NCI-H82 (cell line): ENCODE data around the gene DNAJC13.
"Not testable (repeated sequence)": the region's sequence is repeated elsewhere in the genome, so short reads cannot be mapped to it uniquely, and the experiment has no call there.

Source experiments
- DNase-seq: peaks from one replicate; lab custom pipeline; 2025; lab: John Stamatoyannopoulos, UW

The DNAJC13 gene, protein sequence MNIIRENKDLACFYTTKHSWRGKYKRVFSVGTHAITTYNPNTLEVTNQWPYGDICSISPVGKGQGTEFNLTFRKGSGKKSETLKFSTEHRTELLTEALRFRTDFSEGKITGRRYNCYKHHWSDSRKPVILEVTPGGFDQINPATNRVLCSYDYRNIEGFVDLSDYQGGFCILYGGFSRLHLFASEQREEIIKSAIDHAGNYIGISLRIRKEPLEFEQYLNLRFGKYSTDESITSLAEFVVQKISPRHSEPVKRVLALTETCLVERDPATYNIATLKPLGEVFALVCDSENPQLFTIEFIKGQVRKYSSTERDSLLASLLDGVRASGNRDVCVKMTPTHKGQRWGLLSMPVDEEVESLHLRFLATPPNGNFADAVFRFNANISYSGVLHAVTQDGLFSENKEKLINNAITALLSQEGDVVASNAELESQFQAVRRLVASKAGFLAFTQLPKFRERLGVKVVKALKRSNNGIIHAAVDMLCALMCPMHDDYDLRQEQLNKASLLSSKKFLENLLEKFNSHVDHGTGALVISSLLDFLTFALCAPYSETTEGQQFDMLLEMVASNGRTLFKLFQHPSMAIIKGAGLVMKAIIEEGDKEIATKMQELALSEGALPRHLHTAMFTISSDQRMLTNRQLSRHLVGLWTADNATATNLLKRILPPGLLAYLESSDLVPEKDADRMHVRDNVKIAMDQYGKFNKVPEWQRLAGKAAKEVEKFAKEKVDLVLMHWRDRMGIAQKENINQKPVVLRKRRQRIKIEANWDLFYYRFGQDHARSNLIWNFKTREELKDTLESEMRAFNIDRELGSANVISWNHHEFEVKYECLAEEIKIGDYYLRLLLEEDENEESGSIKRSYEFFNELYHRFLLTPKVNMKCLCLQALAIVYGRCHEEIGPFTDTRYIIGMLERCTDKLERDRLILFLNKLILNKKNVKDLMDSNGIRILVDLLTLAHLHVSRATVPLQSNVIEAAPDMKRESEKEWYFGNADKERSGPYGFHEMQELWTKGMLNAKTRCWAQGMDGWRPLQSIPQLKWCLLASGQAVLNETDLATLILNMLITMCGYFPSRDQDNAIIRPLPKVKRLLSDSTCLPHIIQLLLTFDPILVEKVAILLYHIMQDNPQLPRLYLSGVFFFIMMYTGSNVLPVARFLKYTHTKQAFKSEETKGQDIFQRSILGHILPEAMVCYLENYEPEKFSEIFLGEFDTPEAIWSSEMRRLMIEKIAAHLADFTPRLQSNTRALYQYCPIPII (N-terminal part only)

DNA sequence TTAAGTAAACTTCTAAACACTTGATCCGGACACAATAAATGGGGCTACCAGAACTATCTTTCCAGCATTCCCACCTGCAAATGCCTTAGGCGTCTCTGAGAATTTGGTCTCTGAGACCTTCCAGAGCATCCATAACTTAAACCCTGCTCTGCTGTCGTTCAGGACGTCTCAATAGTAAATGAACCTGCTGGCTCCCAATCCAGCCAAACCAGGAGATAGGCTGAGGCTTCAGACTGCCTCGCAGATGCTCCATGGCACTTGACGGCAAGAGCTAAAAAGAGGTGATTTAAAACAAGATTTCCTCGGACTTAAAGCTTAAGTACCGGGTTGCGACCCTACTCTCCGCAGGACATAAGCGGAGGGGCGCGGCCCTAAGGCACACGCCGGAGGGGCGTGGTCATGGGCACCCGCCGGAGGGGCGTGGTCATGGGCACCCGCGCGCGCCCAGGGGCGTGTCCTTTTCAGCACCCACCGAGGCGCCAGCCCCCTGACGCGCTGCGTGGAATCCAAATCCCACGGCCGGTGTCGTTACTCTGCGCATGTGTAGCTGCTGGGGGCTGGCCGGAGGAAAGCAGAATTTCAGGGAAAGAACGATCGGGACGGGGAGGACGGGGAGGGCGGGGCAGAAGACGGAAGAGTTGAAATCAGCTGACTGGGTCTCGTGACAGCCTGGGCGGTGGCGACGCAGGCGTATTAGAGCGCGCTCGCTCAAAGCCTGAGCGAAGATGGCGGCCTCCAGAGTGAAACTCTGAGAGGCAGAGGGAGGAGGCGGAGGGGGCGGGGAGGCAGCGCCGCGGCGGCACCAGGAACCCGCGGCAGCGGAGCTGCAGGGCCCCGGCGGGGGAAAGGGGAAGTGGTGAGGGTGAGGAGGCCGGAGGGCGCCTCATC, at the start of gene DNAJC13:
TSS of gene DNAJC13 (plus strand) at position 696 of the 888 bp plus-strand sequence. CDS start 17,049 bp downstream, outside the sequence.
- DNase-seq = peak; percentile 99

DNA sequence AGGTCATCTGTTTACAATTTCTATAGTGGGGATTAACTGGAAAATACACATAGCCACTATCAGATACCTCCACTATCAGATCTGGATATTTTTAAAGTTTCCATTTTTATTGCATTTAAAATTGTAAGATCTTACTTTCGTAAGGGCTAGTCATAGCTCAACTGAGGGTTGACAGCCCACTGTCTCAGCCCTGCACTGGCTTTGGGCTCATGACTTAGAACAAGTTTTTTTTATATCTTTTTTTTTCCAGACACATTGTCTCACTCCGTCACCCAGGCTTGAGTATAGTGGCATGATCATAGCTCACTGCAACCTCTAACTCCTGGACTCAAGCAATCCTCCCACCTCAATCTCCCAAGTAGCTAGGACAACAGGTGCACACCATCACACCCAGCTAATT, 48.8 kb upstream of the DNAJC13 start:
- no peak for DNase-seq

GRCh38 chr3:132368962-132369361, 48.3 kb upstream of the DNAJC13 start:
- no peak for DNase-seq

DNA sequence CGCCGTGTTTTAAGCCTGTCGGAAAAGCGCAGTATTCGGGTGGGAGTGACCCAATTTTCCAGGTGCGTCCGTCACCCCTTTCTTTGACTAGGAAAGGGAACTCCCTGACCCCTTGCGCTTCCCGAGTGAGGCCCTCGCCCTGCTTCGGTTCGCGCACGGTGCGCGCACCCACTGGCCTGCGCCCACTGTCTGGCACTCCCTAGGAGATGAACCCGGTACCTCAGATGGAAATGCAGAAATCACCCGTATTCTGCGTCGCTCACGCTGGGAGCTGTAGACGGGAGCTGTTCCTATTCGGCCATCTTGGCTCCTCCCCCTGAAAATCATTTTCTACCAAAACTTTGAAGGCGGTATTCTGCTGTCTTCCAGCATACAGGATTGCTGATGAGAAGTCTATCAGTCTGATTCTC, 40.4 kb upstream of the DNAJC13 start:
- not testable (repeated sequence) for DNase-seq

DNA sequence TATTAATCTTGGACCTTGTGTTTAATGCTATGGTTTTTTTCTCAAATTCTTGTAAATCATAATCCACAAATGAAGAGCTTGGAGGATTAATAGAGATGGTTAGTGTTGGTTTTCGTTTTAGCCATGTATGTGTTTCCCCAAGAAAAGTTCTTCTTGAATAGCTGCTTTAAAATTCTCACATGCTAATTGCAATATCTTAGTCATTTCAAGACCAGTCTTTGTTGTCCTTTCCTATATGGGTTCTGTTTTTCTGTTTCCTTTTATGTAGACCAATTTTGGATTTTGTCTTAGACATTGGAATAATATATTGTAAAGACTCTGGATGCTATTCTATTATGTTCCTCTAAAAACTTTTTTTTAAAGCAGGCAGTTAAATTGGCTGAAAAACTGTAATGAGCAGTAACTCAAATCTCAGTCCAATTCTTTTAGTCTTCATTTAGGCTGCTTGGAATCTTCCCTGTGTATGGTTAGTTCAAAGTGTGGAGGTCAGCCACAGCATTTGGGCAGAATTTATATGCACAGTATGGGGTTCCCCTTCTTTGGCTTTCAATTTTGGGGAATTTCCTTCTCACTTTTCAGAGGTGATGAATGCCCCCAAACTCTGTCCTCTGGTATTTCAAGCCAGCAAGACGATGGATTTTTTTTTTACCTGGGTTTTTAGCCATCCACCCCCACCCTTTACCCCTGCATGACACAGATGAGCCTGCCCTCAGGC, 39.1 kb upstream of the DNAJC13 start:
- no peak for DNase-seq

- DNase-seq = no peak
Measured at GRCh38 chr3:132378846-132379245, 38.5 kb upstream of the DNAJC13 start.

DNA sequence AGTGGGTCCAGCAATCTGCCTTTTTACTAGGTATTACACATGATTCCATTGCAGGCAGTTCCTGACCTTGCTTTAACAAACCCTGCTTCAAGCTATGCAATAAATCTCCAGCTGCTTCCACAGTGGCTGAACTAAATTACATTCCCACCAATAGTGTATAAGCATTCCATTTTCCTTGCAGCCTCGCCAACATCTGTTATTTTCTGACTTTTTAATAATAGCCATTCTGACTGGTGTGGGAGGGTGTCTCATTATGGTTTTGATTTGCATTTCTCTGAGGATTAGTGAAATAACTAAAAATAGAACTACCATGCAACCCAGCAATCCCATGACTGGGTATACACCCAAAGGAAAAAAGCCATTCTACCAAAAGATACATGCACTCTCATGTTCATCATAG, 36.4 kb upstream of the DNAJC13 start:
- DNase-seq = no peak

GRCh38 chr3:132381348-132381944, 35.9 kb upstream of the DNAJC13 start:
- DNase-seq = no peak

DNA sequence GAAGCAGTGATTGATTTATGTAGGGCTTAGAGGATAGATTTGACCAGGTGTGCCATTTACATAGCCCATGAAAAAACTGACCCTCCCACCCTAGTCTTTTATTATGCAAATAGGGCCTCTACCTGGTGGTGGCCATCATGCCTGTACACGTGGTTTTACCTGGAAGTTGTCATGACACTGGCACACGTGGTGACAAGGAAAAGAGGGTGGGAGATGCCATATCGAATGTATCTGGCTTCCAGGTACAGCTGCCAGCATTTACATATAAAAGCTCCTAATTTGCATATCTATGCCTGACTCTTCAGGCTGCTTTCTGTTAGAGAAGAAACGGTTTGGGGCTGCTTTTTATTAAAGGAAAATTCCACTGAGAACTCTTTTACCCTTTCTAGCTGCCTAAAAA, 35.0 kb upstream of the DNAJC13 start:
- no peak for DNase-seq

- DNase-seq = no peak
Measured at GRCh38 chr3:132382688-132383194, 34.6 kb upstream of the DNAJC13 start.

- DNase-seq = no peak
Measured at GRCh38 chr3:132386259-132386658, 31.0 kb upstream of the DNAJC13 start.

DNA sequence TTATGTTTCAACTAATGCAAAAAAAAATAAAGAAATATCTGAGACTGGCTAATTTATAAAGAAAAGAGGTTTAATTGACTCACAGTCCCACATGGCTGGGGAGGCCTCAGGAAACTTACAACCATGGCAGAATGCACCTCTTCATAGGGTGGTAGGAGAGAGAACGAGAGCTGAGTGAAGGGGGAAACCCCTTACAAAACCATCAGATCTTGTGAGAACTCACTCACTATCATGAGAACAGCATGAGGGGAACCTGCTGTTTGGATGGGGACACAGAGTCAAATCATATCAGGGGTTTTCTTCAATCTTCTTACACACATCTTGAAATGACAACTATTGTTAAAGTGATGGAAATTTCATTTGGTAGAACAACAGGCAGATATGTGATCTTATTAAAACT, 24.6 kb upstream of the DNAJC13 start:
- not testable (repeated sequence) for DNase-seq

GRCh38 chr3:132394320-132394719, 23.0 kb upstream of the DNAJC13 start:
- peak; percentile 62 for DNase-seq

- no peak for DNase-seq
Measured at GRCh38 chr3:132395126-132395525, 22.2 kb upstream of the DNAJC13 start.

DNA sequence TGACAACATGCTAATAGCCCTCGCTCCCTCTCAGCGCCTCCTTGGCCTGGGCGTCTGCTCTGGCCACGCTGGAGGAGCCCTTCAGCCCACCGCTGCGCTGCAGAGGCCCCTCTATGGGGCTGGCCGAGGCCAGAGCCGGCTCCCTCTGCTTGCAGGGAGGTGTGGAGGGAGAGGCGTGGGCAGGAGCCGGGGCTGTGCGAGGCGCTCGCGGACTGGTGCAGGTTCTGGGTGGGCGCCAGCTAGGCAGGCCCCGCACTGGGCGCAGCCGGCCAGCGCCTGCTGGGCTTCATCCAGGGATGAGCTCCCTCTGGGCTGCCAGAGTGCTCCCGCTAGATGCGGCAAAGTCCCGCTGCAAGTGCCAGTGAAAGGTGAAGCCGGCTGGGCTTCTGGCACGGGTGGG, 21.0 kb upstream of the DNAJC13 start:
- DNase-seq = no peak

GRCh38 chr3:132396776-132397175, 20.5 kb upstream of the DNAJC13 start:
- not testable (repeated sequence) for DNase-seq

GRCh38 chr3:132399054-132399929, 18.0 kb upstream of the DNAJC13 start:
- peak; percentile 78 for DNase-seq

- no peak for DNase-seq
Measured at GRCh38 chr3:132401255-132401654, 16.0 kb upstream of the DNAJC13 start.

GRCh38 chr3:132404276-132404675, 13.0 kb upstream of the DNAJC13 start:
- DNase-seq = no peak
